Cardiac muscle cell (in vitro differentiated cells and primary cell): ENCODE data around the gene N4BP2. TPM values are rescaled to one million over a fixed set of nuclear protein-coding genes. Genes with fewer than 3 reads are reported as not detected.

ENCODE experiments used
- DNase-seq, 2 donors: peaks; one replicate each; pipeline versions ENCODE4 v3.0.0 to v3.0.0-alpha.2; 2010 to 2017; ENCODE audit warnings: low read depth in 1 of 2, low spot score in 1 of 2
- H3K27ac ChIP-seq: fragments of 200-600 bp; sonication (generic); 2 replicates; pipeline ENCODE4 v1.5.1; 2016
- H3K27me3 ChIP-seq: fragments of 200-600 bp; sonication (generic); 2 replicates; pipeline ENCODE4 v1.6.0; 2016; ENCODE audit warnings: control low read depth
- H3K36me3 ChIP-seq: fragments of 200-600 bp; sonication (generic); 2 replicates; pipeline ENCODE4 v1.5.1; 2016; ENCODE audit warnings: control low read depth
- H3K4me1 ChIP-seq: fragments of 200-600 bp; sonication (generic); 2 replicates; pipeline ENCODE4 v1.8.1; 2017; ENCODE audit warnings: low read depth, mild to moderate bottlenecking, mixed run types
- H3K4me3 ChIP-seq: fragments of 200-600 bp; sonication (generic); 2 replicates; pipeline ENCODE4 v1.5.1; 2016; ENCODE audit warnings: mild to moderate bottlenecking
- H3K9me3 ChIP-seq: fragments of 200-600 bp; sonication (generic); 2 replicates; pipeline ENCODE4 v1.5.1; 2017; ENCODE audit warnings: low read depth, mild to moderate bottlenecking, control low read depth
- polyA plus RNA-seq: library from polyadenylated mRNA; unstranded; fragments of >200 nt; fragmentation: Nextera tagmentation; extraction: Ambion mirVana; gene quantifications from 2 replicates; pipeline ENCODE4 v1.2.1, GENCODE V29; 2016
- total RNA-seq: library from RNA; depleted of rRNA; stranded (reverse); fragments of >200 nt; gene quantifications from 2 replicates; pipeline ENCODE4 v1.2.3, GENCODE V29; 2016
- TF ChIP-seq, protein P1 (sequence below): IDR thresholded peaks from 2 replicates; pipeline ENCODE4 v1.5.1; 2012; ENCODE audit warnings: low read depth, mild to moderate bottlenecking, low read length

Gene N4BP2
- total and polyA plus RNA-seq, 2 experiments from 2014 or later, result 22.1 to 27.9 TPM

GRCh38 chr4:40200875-40201801 is 144.5 kb downstream of the N4BP2 start:
- peaks cover 6% of the 10 kb centered on the region for H3K4me1 ChIP-seq
- DNase-seq, result no peak

GRCh38 chr4:40201898-40202297 is 145.2 kb downstream of the N4BP2 start:
- TF ChIP-seq, protein P1, sequence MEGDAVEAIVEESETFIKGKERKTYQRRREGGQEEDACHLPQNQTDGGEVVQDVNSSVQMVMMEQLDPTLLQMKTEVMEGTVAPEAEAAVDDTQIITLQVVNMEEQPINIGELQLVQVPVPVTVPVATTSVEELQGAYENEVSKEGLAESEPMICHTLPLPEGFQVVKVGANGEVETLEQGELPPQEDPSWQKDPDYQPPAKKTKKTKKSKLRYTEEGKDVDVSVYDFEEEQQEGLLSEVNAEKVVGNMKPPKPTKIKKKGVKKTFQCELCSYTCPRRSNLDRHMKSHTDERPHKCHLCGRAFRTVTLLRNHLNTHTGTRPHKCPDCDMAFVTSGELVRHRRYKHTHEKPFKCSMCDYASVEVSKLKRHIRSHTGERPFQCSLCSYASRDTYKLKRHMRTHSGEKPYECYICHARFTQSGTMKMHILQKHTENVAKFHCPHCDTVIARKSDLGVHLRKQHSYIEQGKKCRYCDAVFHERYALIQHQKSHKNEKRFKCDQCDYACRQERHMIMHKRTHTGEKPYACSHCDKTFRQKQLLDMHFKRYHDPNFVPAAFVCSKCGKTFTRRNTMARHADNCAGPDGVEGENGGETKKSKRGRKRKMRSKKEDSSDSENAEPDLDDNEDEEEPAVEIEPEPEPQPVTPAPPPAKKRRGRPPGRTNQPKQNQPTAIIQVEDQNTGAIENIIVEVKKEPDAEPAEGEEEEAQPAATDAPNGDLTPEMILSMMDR, result no peak
- H3K4me3 ChIP-seq, result no peak overlapping the region
- H3K36me3 ChIP-seq, result no peaks in the 10 kb centered on the region
- H3K27ac ChIP-seq, result no peak overlapping the region
- no peak for DNase-seq
- H3K27me3 ChIP-seq, result no peaks in the 10 kb centered on the region
- H3K9me3 ChIP-seq, result no peaks in the 10 kb centered on the region
- peaks cover 6% of the 10 kb centered on the region for H3K4me1 ChIP-seq

More at GRCh38 chr4:40200875-40201801, 144.5 kb downstream of the N4BP2 start:
- Histone ChIP-seq H3K27me3 (no peaks in the 10 kb centered on the region), H3K9me3 (no peaks in the 10 kb centered on the region), H3K4me3 (no peak overlapping the region), H3K27ac (no peak overlapping the region), H3K36me3 (no peaks in the 10 kb centered on the region)
- TF ChIP-seq, protein P1, result no peak

GRCh38 chr4:40202474-40202873 is 145.8 kb downstream of the N4BP2 start:
- Histone ChIP-seq H3K27me3 (no peaks in the 10 kb centered on the region), H3K9me3 (no peaks in the 10 kb centered on the region), H3K4me3 (no peak overlapping the region), H3K4me1 (peaks cover 6% of the 10 kb centered on the region), H3K27ac (no peak overlapping the region), H3K36me3 (no peaks in the 10 kb centered on the region)
- no peak for DNase-seq
- TF ChIP-seq, protein P1, result no peak

DNA sequence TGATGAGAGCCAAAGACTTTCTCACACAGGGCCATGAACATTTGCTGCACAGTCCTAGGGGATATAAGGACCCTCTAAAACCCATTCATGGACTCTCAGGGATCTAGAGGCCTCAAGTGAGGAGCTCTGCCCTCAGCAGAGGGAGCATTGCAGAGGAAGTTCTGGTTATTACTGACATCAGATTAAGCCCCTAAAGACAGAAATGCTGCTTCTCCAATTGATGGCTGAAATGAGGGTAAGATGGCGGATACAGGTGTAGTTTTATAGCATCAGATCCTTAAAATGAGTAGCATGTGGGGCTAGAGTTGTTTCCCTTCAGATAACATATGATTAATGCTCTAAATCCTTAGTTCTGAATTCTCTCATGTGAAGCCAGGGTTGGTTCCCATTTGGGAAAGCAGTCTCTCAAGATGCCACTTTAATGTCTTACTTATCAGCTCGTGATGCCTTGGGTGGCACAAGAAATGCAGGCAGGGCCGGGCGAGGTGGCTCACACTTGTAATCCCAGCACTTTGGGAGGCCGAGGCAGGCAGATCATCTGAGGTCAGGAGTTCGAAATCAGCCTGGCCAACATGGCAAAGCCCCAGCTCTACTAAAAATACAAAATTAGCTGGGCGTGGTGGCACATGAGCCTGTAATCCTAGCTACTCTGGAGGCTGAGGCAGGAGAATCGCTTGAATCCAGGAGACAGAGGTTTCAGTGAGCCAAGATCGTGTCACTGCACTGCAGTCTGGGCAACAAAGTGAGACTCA is 148.0 kb downstream of the N4BP2 start:
- Histone ChIP-seq H3K4me1 (no peaks in the 10 kb centered on the region), H3K4me3 (no peak overlapping the region), H3K36me3 (no peaks in the 10 kb centered on the region), H3K9me3 (no peaks in the 10 kb centered on the region), H3K27ac (no peak overlapping the region), H3K27me3 (no peaks in the 10 kb centered on the region)
- TF ChIP-seq, protein P1, result no peak
- DNase-seq, result no peak

DNA sequence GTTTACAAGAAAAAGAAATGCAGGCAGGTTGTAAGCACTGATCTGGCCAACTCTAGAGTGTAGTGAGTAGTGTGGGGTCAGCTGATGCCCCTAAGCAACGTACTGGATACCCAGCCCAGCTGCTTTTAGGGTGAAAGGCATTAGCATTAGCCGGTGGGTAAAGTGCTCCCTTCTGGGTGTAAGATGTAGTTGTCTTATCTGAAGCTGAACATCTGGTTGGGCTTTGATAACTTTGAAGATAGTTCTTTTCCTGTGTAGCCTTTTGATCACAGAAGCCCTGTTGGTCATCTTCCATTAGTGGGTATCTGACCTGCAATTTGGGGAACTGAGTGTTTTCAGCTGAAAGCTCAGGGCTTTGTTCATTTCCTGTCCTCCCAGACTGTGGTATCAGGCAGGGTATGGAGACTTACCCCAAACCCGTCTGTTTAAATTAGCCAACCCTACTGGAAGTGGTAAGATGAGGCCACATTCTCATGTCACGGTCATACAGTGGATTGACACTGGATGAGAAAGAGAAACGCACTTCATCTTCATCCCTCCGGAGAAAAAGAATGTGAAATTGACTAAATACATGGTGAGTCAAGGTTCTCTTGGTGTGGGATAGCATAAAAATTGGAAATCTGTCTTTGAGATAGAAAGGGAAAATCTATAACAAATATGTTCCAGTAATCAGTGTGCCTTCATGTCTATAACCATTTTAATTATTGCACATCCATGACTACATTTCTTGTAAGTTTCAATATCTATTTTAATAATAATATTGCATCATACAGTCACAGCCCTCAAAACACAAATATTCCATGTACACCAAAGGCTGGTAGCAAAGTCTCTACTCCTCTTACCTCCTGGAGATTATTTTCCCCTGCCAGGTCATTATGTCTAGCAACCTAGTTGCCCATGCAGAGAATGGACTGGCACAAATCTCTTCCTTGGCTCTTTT is 148.9 kb downstream of the N4BP2 start:
- no peaks in the 10 kb centered on the region for H3K27me3 ChIP-seq
- H3K4me3 ChIP-seq, result no peak overlapping the region
- DNase-seq, result no peak
- no peak overlapping the region for H3K27ac ChIP-seq
- TF ChIP-seq, protein P1, result no peak
- no peaks in the 10 kb centered on the region for H3K36me3 ChIP-seq
- H3K4me1 ChIP-seq, result no peaks in the 10 kb centered on the region
- H3K9me3 ChIP-seq, result no peaks in the 10 kb centered on the region
